ENCODE measurements around the gene HKDC1. TPM values are rescaled to one million over a fixed set of nuclear protein-coding genes. Genes with fewer than 3 reads are reported as not detected.

The HKDC1 gene
- total RNA-seq, 1 experiment from 2014 or later: 1.7 TPM

DNA sequence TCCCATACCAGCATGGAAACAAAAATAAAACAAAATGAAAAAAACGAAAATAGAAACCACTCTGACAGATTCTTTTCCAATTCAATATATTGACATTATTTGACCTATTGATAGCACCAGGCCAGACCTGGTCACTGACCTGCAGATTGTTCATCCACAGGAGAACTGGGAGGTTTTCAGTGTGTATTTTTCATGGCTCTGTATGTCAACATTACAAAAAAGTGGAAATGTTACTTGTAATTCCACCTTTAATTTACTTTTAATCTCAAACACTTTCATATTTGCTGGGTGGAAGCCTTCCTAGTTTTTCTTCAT lies 2.9 kb downstream of the HKDC1 start:
- peaks cover 39 to 64% of the 10 kb centered on the region in 2 experiments for H3K4me1 ChIP-seq (ENCODE audit: control insufficient read depth in 1 of 2, insufficient read depth in 2 of 2, low read length in 2 of 2)
- no peaks in the 10 kb centered on the region for H3K9me3 ChIP-seq (ENCODE audit: control insufficient read depth in 1 of 2, insufficient read depth in 1 of 2, low read depth in 1 of 2, low read length in 2 of 2)
- no peaks in the 10 kb centered on the region for H4K20me1 ChIP-seq (ENCODE audit: insufficient read depth)
- H3K4me3 ChIP-seq (replicated peaks in 1 of 2; ENCODE audit: low read depth in 1 of 2, low read length in 2 of 2): peak overlapping the region in 1 of 2 experiments; percentile 40; a peak in 1 of 4 replicates
- peak overlapping the region; percentile 28 for H2AFZ ChIP-seq (ENCODE audit: low read depth, low read length, poor library complexity, severe bottlenecking)
- DNase-seq (ENCODE audit: low read depth, low spot score) (no peak), ATAC-seq (no peak)
- no peaks in the 10 kb centered on the region for H3K9me2 ChIP-seq (ENCODE audit: insufficient read depth)
- TF ChIP-seq CEBPB (IDR thresholded peaks at IDR 0.05; ENCODE audit: low read depth): no peak
- no peak for TF ChIP-seq JUND (IDR thresholded peaks at IDR 0.05)
- TF ChIP-seq SIN3A (IDR thresholded peaks at IDR 0.05; ENCODE audit: low read depth): no peak; the same call in 1 of the 2 replicates
- TF ChIP-seq ELF1 (IDR thresholded peaks at IDR 0.05; ENCODE audit: borderline replicate concordance, low read depth): no peak
- TSS peak; percentile 86 for BruUV-seq (replicated peaks)
- intact Hi-C loops (cut with micrococcal nuclease): no loop called here
- ChIA-PET RAD21 (ENCODE audit: low non-redundant PET in 1 of 2, low total read pairs in 2 of 2, uncharacterized antibody in 2 of 2, unreplicated experiment in 2 of 2) (no interaction called here), POLR2A (interaction anchor here (0.7 to 1.5 kb wide), 5 partner anchors 9 to 170 kb away, joined by 3 to 5 read pairs (median 3); no protein-coding TSS in a partner anchor), CTCF (interaction anchor here (0.7 to 0.8 kb wide), 2 partner anchors 11 to 98 kb away, joined by 3 read pairs; no protein-coding TSS in a partner anchor)
- no peaks in the 10 kb centered on the region for H3K36me3 ChIP-seq (ENCODE audit: control insufficient read depth in 1 of 2, insufficient read depth in 2 of 2, low read length in 2 of 2)
- peak overlapping the region; percentile 89 for H3K27ac ChIP-seq (ENCODE audit: low read depth, low read length)
- peak overlapping the region; percentile 52 for H3K9ac ChIP-seq (ENCODE audit: low read length)
- peak overlapping the region; percentile 76 for H3K4me2 ChIP-seq (ENCODE audit: low read length)
- H3K27me3 ChIP-seq (ENCODE audit: insufficient read depth, low read length): no peaks in the 10 kb centered on the region
- H3K79me2 ChIP-seq (ENCODE audit: insufficient read depth, low read length): no peaks in the 10 kb centered on the region

DNA sequence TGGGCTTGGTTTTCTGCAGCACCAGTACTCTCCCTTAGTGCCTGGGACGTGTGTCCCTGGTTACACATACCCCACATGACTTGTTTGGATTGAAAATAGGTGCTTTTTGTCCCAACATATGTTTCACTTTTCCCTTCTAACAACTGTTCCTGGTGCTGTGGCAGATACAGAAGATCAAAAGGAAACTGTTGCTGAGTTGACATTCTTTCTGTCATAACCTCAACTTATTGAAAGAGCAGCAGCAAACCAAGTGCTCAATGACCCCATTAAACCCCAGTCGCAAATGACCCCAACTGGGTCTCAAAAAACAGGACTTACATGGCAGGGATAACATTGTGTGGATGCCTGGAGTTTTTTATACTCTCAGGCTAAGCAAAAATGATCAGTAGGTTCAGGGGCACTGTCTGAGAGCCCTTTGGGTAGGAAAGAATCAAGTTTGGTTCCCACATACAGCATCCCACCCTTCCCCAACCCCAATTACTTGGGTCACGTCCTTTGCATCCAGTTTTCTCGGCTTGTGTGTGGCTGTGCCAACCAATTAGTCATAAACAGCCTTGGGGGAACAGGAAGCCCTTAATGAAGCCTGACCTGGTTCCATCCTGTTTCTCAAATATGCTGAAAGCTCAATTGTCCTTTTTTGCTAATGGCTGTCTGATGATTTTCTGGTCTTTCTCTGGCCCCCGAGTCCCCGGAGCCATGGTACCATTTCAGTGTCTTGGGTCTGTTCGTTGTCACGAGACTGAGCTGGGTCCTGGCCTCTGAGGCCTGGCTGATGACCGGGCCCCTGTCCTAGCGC lies 4.9 kb downstream of the HKDC1 start:
- CTCF ChIA-PET: interaction anchor here (1.6 kb wide), 1 partner anchor 183 kb away, joined by 4 read pairs; no protein-coding TSS in a partner anchor
- POLR2A ChIA-PET: interaction anchor here (1.2 kb wide), 1 partner anchor 7 kb away, joined by 3 read pairs; no protein-coding TSS in a partner anchor
- no peak for TF ChIP-seq CBX3 (IDR thresholded peaks at IDR 0.05; ENCODE audit: low read depth)
- no peak for TF ChIP-seq FOSL1 (IDR thresholded peaks at IDR 0.05; ENCODE audit: low read depth)
- TF ChIP-seq, protein P1, sequence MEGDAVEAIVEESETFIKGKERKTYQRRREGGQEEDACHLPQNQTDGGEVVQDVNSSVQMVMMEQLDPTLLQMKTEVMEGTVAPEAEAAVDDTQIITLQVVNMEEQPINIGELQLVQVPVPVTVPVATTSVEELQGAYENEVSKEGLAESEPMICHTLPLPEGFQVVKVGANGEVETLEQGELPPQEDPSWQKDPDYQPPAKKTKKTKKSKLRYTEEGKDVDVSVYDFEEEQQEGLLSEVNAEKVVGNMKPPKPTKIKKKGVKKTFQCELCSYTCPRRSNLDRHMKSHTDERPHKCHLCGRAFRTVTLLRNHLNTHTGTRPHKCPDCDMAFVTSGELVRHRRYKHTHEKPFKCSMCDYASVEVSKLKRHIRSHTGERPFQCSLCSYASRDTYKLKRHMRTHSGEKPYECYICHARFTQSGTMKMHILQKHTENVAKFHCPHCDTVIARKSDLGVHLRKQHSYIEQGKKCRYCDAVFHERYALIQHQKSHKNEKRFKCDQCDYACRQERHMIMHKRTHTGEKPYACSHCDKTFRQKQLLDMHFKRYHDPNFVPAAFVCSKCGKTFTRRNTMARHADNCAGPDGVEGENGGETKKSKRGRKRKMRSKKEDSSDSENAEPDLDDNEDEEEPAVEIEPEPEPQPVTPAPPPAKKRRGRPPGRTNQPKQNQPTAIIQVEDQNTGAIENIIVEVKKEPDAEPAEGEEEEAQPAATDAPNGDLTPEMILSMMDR (IDR thresholded peaks at IDR 0.05 in 2 of 3, conservative IDR thresholded peaks at IDR 0.05 in 1 of 3; ENCODE audit: borderline replicate concordance in 1 of 3, insufficient read depth in 1 of 3, low read depth in 2 of 3, low read length in 2 of 3): no peak
- no peak for TF ChIP-seq RAD21 (IDR thresholded peaks at IDR 0.05; ENCODE audit: low read depth)
- TF ChIP-seq JUND (IDR thresholded peaks at IDR 0.05): no peak
- TF ChIP-seq, protein P2, sequence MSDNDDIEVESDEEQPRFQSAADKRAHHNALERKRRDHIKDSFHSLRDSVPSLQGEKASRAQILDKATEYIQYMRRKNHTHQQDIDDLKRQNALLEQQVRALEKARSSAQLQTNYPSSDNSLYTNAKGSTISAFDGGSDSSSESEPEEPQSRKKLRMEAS (IDR thresholded peaks at IDR 0.05): no peak
- TF ChIP-seq YY1 (IDR thresholded peaks at IDR 0.05; ENCODE audit: extremely low read depth, insufficient replicate concordance, low read depth, low read length): no peak
- TF ChIP-seq, protein P3, sequence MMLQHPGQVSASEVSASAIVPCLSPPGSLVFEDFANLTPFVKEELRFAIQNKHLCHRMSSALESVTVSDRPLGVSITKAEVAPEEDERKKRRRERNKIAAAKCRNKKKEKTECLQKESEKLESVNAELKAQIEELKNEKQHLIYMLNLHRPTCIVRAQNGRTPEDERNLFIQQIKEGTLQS (IDR thresholded peaks at IDR 0.05): no peak
- TF ChIP-seq, protein P4, sequence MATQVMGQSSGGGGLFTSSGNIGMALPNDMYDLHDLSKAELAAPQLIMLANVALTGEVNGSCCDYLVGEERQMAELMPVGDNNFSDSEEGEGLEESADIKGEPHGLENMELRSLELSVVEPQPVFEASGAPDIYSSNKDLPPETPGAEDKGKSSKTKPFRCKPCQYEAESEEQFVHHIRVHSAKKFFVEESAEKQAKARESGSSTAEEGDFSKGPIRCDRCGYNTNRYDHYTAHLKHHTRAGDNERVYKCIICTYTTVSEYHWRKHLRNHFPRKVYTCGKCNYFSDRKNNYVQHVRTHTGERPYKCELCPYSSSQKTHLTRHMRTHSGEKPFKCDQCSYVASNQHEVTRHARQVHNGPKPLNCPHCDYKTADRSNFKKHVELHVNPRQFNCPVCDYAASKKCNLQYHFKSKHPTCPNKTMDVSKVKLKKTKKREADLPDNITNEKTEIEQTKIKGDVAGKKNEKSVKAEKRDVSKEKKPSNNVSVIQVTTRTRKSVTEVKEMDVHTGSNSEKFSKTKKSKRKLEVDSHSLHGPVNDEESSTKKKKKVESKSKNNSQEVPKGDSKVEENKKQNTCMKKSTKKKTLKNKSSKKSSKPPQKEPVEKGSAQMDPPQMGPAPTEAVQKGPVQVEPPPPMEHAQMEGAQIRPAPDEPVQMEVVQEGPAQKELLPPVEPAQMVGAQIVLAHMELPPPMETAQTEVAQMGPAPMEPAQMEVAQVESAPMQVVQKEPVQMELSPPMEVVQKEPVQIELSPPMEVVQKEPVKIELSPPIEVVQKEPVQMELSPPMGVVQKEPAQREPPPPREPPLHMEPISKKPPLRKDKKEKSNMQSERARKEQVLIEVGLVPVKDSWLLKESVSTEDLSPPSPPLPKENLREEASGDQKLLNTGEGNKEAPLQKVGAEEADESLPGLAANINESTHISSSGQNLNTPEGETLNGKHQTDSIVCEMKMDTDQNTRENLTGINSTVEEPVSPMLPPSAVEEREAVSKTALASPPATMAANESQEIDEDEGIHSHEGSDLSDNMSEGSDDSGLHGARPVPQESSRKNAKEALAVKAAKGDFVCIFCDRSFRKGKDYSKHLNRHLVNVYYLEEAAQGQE (IDR thresholded peaks at IDR 0.05; ENCODE audit: low read depth): no peak
- no peak for TF ChIP-seq POLR2A (IDR thresholded peaks at IDR 0.05; ENCODE audit: borderline replicate concordance, extremely low read depth, insufficient read depth, insufficient read length)
- no peak for TF ChIP-seq SP1 (IDR thresholded peaks at IDR 0.05; ENCODE audit: low read depth)
- no peak for TF ChIP-seq SIN3A (IDR thresholded peaks at IDR 0.05; ENCODE audit: low read depth)

More for the DNA sequence above, 4.9 kb downstream of the HKDC1 start:
- Histone ChIP-seq H3K36me3 (ENCODE audit: control insufficient read depth in 1 of 2, insufficient read depth in 2 of 2, low read length in 2 of 2) (no peaks in the 10 kb centered on the region), H3K9ac (ENCODE audit: low read length) (no peak overlapping the region), H4K20me1 (ENCODE audit: insufficient read depth) (no peaks in the 10 kb centered on the region), H3K9me2 (ENCODE audit: insufficient read depth) (no peaks in the 10 kb centered on the region), H3K27me3 (ENCODE audit: insufficient read depth, low read length) (no peaks in the 10 kb centered on the region), H3K27ac (ENCODE audit: low read depth, low read length) (no peak overlapping the region), H3K4me2 (ENCODE audit: low read length) (peak overlapping the region; percentile 19; the same call in 1 of the 2 replicates), H3K4me3 (replicated peaks in 1 of 2; ENCODE audit: low read depth in 1 of 2, low read length in 2 of 2) (no peak overlapping the region), H3K79me2 (ENCODE audit: insufficient read depth, low read length) (no peaks in the 10 kb centered on the region), H3K4me1 (ENCODE audit: control insufficient read depth in 1 of 2, insufficient read depth in 2 of 2, low read length in 2 of 2) (peaks cover 30 to 59% of the 10 kb centered on the region in 2 experiments), H3K9me3 (ENCODE audit: control insufficient read depth in 1 of 2, insufficient read depth in 1 of 2, low read depth in 1 of 2, low read length in 2 of 2) (no peaks in the 10 kb centered on the region), H2AFZ (ENCODE audit: low read depth, low read length, poor library complexity, severe bottlenecking) (peak overlapping the region; percentile 36)
- RAD21 ChIA-PET (ENCODE audit: low non-redundant PET in 1 of 2, low total read pairs in 2 of 2, uncharacterized antibody in 2 of 2, unreplicated experiment in 2 of 2): no interaction called here
- ATAC-seq (no peak), DNase-seq (ENCODE audit: low read depth, low spot score) (no peak)
- no TSS peak for BruUV-seq (replicated peaks)
- intact Hi-C loops (cut with micrococcal nuclease): no loop called here
